Activated naive CD8-positive, alpha-beta T cell treated with anti-CD3 and anti-CD28 coated beads for 36 hours (primary cell): ENCODE measurements around the gene TMEM19. TPM values are rescaled to one million over a fixed set of nuclear protein-coding genes. Genes with fewer than 3 reads are reported as not detected.

Experiments
- DNase-seq: peaks from one replicate; pipeline ENCODE4 v3.0.0; 2021
- H3K27ac Mint-ChIP-seq: one replicate; pipeline ENCODE4 v1.8.0; 2022; ENCODE audit warnings: mild to moderate bottlenecking, moderate library complexity, mixed read lengths
- H3K27me3 Mint-ChIP-seq: one replicate; pipeline ENCODE4 v1.8.0; 2022; ENCODE audit warnings: mild to moderate bottlenecking, mixed read lengths
- H3K36me3 Mint-ChIP-seq: one replicate; pipeline ENCODE4 v1.8.0; 2021; ENCODE audit warnings: mild to moderate bottlenecking, mixed read lengths
- H3K4me1 Mint-ChIP-seq: one replicate; pipeline ENCODE4 v1.8.0; 2021; ENCODE audit warnings: mixed read lengths
- H3K4me3 Mint-ChIP-seq: one replicate; pipeline ENCODE4 v1.8.0; 2022; ENCODE audit warnings: mild to moderate bottlenecking, moderate library complexity, mixed read lengths
- H3K9me3 Mint-ChIP-seq: one replicate; pipeline ENCODE4 v1.8.0; 2022; ENCODE audit warnings: mixed read lengths
- total RNA-seq, 2 experiments: library from RNA; stranded (reverse); gene quantifications; one replicate each; pipeline ENCODE4 v1.2.3, GENCODE V29; 2021

Gene TMEM19
- total RNA-seq, 2 experiments from 2014 or later, result 16.2 to 21.6 TPM

DNA sequence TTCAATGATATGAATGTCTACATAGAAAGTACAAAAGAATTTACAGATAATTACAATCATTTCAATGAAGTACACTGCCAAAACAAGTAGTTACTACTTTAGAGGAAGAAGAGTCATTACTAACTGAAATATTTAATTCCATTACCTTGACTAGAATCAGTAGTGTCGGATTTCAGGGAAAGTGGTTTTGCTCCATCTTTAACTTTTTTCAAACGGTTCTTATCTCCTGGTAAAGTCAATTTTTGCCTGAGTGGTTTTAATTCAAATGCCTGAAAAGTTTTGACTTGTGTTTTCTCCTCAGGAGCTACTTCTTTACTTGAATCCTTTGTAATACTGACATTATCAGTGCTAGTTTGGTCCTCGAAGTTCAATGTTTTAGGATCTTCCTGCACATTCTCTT, 29.1 kb upstream of the TMEM19 start:
- H3K4me1 Mint-ChIP-seq, result peaks cover 42% of the 10 kb centered on the region
- no peaks in the 10 kb centered on the region for H3K27me3 Mint-ChIP-seq
- H3K9me3 Mint-ChIP-seq, result no peaks in the 10 kb centered on the region
- no peak for DNase-seq
- H3K4me3 Mint-ChIP-seq, result no peak overlapping the region
- no peak overlapping the region for H3K27ac Mint-ChIP-seq
- H3K36me3 Mint-ChIP-seq, result peaks cover 20% of the 10 kb centered on the region

DNA sequence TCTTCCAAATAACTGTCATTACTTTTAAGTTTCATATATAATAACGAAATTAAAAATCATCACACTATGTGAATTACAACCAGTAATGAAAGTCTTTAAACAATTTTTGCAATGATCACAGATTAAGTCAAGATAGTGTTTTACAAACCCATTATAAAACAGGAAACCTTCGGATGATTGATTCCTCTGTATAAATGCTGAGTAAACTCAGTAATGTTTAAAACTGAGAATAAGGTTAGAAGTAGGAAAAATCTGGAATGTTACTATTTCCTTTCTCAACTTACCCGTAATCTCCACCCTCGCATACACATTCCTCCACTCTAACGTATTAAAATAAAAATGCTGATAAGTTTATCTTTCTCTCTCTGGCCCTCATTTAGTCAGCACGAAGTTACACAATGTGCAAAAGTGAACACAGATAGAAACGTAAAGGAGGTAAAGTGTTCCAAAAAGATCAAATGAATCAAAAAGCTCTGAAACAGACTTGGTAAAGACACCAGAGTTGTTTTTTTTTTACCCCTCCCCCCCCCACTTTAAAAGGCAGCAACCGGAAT, 23.8 kb upstream of the TMEM19 start:
- H3K36me3 Mint-ChIP-seq, result peaks cover 43% of the 10 kb centered on the region
- DNase-seq, result no peak
- peaks cover 35% of the 10 kb centered on the region for H3K4me1 Mint-ChIP-seq
- no peaks in the 10 kb centered on the region for H3K27me3 Mint-ChIP-seq
- H3K4me3 Mint-ChIP-seq, result peak overlapping the region; percentile 97
- peaks cover 2% of the 10 kb centered on the region for H3K9me3 Mint-ChIP-seq
- peak overlapping the region; percentile 99 for H3K27ac Mint-ChIP-seq

GRCh38 chr12:71662849-71663560, 22.9 kb upstream of the TMEM19 start:
- Mint-ChIP-seq H3K4me1 (peaks cover 36% of the 10 kb centered on the region), H3K4me3 (peak overlapping the region; percentile 97), H3K27ac (peak overlapping the region; percentile 99), H3K9me3 (peaks cover 4% of the 10 kb centered on the region), H3K36me3 (peaks cover 47% of the 10 kb centered on the region), H3K27me3 (no peaks in the 10 kb centered on the region)
- peak; percentile 79 for DNase-seq

GRCh38 chr12:71663561-71664410, 22.1 kb upstream of the TMEM19 start, which contains the start of the genes THAP2 and ZFC3H1:
Gene THAP2 (plus strand): TSS chr12:71664301. CDS start chr12:71664510, 209 bp downstream.
Gene ZFC3H1 (minus strand): TSS chr12:71663848. CDS start chr12:71663610, 238 bp downstream.
- DNase-seq, result peak; percentile 89
- peak within 1 kb of the TSS; percentile 99 for H3K27ac Mint-ChIP-seq
- H3K27me3 Mint-ChIP-seq, result no peaks in the 10 kb centered on the region
- H3K4me1 Mint-ChIP-seq, result peaks cover 36% of the 10 kb centered on the region
- H3K36me3 Mint-ChIP-seq, result peaks cover 46% of the 10 kb centered on the region
- H3K9me3 Mint-ChIP-seq, result peaks cover 5% of the 10 kb centered on the region
- H3K4me3 Mint-ChIP-seq, result peak within 1 kb of the TSS; percentile 97

GRCh38 chr12:71664411-71665089, 21.3 kb upstream of the TMEM19 start:
- Mint-ChIP-seq H3K36me3 (peaks cover 39% of the 10 kb centered on the region), H3K9me3 (peaks cover 5% of the 10 kb centered on the region), H3K27ac (peak overlapping the region; percentile 99), H3K4me3 (peak overlapping the region; percentile 97), H3K4me1 (peaks cover 29% of the 10 kb centered on the region), H3K27me3 (no peaks in the 10 kb centered on the region)
- no peak for DNase-seq

DNA sequence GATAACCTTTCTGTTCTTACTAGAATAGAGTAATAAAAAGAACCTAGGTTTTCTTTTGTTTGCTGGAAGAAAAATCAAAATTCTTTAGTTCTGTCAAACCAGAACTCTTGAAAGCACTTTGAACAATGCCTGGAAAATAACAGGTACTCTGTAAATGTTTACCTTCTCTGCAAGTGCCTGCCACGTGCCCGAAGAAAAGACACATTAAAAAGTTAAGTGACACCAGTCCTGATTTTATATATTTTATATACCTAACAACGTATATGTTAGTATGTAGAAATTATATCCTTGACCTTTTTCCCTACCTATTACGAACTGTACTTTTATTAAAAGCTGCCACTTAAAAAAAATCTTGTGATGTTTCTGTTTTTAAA, 20.8 kb upstream of the TMEM19 start:
- Mint-ChIP-seq H3K4me3 (peak overlapping the region; percentile 97), H3K36me3 (peaks cover 37% of the 10 kb centered on the region), H3K4me1 (peaks cover 26% of the 10 kb centered on the region), H3K9me3 (peaks cover 5% of the 10 kb centered on the region), H3K27ac (peak overlapping the region; percentile 99), H3K27me3 (no peaks in the 10 kb centered on the region)
- DNase-seq, result no peak

DNA sequence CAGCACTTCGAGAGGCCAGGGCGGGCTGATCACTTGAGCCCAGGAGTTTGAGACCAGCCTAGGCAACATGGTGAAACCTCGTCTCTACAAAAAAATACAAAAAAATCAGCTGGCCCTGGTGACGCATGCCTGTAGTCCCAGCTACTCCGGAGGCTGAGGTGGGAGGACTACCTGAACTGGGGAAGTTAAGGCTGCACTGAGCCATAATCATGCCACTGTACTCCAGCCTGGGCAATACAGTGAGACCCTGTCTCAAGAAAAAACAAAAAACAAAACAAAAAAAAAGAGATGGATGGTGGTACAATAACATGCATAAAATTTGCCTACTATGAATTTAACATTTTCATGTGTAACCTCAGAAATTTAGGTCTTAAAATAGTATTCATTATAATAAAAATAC, 19.6 kb upstream of the TMEM19 start:
- no peak for DNase-seq
- Mint-ChIP-seq H3K9me3 (peaks cover 5% of the 10 kb centered on the region), H3K36me3 (peaks cover 37% of the 10 kb centered on the region), H3K4me1 (peaks cover 26% of the 10 kb centered on the region), H3K27ac (peak overlapping the region; percentile 99), H3K27me3 (no peaks in the 10 kb centered on the region), H3K4me3 (peak overlapping the region; percentile 23)

DNA sequence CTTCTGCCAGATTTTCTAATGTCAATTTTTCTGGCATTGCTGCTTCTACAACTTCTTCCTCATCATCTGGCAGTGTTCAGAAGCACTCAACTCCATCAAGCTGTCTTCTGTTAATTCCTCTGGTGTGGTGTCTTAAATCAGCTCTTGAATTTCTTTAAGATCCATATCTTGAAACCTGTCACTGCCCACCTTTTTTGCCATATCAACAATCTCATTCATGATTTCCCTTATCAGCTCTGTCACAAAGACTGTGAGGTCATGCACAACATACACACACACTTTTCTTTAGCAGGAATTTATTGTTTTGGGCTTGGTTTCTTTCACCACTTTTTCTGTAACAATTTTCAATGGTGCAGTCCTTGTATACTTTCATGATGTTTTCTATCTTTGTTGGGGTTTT, 14.6 kb upstream of the TMEM19 start:
- H3K4me1 Mint-ChIP-seq, result peaks cover 21% of the 10 kb centered on the region
- H3K27me3 Mint-ChIP-seq, result no peaks in the 10 kb centered on the region
- no peak for DNase-seq
- H3K36me3 Mint-ChIP-seq, result peaks cover 14% of the 10 kb centered on the region
- no peak overlapping the region for H3K27ac Mint-ChIP-seq
- peaks cover 5% of the 10 kb centered on the region for H3K9me3 Mint-ChIP-seq
- H3K4me3 Mint-ChIP-seq, result no peak overlapping the region

DNA sequence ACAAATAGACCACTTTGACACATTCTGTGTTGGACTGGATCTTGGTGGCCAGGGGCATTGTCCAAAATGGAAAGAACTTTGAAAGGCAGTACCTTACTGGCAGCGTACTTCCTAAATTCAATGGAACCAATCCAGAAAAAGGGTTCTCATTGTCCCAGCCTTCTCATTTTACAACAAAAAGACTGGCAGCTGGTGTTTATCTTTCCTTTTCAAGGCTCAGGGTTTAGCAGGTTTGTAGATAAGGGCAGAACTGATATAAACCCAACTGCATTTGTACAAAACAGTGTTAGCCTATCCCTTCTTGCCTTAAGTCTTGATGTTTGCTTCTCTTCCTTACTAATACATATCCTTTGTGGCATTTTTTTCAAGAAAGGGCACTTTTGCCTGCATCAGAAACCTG, 14.1 kb upstream of the TMEM19 start:
- H3K36me3 Mint-ChIP-seq, result peaks cover 13% of the 10 kb centered on the region
- no peak overlapping the region for H3K27ac Mint-ChIP-seq
- no peak overlapping the region for H3K4me3 Mint-ChIP-seq
- H3K9me3 Mint-ChIP-seq, result peaks cover 5% of the 10 kb centered on the region
- H3K27me3 Mint-ChIP-seq, result no peaks in the 10 kb centered on the region
- DNase-seq, result no peak
- peaks cover 21% of the 10 kb centered on the region for H3K4me1 Mint-ChIP-seq

GRCh38 chr12:71682466-71682865, 3.4 kb upstream of the TMEM19 start:
- Mint-ChIP-seq H3K4me1 (peaks cover 1% of the 10 kb centered on the region), H3K27me3 (no peaks in the 10 kb centered on the region), H3K27ac (no peak overlapping the region), H3K4me3 (no peak overlapping the region), H3K36me3 (no peaks in the 10 kb centered on the region), H3K9me3 (no peaks in the 10 kb centered on the region)
- no peak for DNase-seq

GRCh38 chr12:71683633-71684032, 2.2 kb upstream of the TMEM19 start:
- no peak for DNase-seq
- Mint-ChIP-seq H3K4me3 (no peak overlapping the region), H3K27ac (no peak overlapping the region), H3K27me3 (no peaks in the 10 kb centered on the region), H3K4me1 (peaks cover 12% of the 10 kb centered on the region), H3K36me3 (no peaks in the 10 kb centered on the region), H3K9me3 (no peaks in the 10 kb centered on the region)

DNA sequence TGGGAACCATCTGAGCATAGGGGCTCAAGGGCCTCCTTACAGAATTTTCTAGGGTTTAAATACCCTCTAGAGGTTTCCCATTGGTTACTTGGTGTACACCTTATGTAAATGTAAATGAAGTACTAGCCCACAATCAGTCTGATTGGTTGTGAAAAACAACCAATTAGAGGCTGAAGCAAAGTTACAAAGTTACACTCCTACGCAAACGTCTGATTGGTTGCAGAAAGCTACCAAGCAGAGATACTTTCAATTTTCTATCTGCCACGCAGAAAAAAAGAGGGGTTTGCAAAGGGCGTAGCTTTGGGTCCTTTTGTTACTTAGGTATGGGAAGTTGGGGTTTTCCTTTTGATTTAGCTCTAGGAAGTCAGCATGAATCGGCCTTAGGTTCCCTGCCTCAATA, 1.8 kb upstream of the TMEM19 start:
- DNase-seq, result no peak
- no peaks in the 10 kb centered on the region for H3K9me3 Mint-ChIP-seq
- peaks cover 16% of the 10 kb centered on the region for H3K4me1 Mint-ChIP-seq
- peak overlapping the region; percentile 42 for H3K4me3 Mint-ChIP-seq
- no peaks in the 10 kb centered on the region for H3K36me3 Mint-ChIP-seq
- H3K27me3 Mint-ChIP-seq, result no peaks in the 10 kb centered on the region
- no peak overlapping the region for H3K27ac Mint-ChIP-seq

DNA sequence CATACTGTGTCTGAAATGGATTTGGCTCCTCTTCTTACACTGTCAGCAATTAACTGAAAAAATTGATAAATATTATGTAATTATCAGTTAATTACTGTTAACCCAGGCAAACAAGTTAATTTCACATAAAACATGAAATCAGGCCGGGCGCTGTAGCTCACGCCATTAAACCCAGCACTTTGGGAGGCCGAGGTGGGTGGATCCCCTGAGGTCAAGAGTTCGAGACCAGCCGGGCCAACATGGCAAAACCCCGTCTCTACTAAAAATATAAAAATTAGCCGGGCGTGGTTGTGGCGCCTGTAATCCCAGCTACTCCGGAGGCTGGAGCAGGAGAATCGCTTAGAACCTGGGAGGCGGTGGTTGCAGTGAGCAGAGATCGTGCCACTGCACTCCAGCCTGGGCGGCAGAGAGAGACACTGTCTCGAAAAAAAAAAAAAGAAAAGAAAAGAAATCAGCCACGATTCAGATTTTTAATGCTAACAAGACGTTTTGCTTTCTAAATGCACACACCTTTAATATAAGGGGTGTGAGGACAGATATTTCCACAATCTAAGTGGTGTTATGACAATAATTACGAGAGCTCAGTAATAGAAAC, 473 bp upstream of the TMEM19 start:
- no peak for DNase-seq
- Mint-ChIP-seq H3K27ac (peak overlapping the region; percentile 88), H3K4me3 (peak overlapping the region; percentile 87), H3K4me1 (peaks cover 23% of the 10 kb centered on the region), H3K27me3 (no peaks in the 10 kb centered on the region), H3K9me3 (no peaks in the 10 kb centered on the region), H3K36me3 (no peaks in the 10 kb centered on the region)

DNA sequence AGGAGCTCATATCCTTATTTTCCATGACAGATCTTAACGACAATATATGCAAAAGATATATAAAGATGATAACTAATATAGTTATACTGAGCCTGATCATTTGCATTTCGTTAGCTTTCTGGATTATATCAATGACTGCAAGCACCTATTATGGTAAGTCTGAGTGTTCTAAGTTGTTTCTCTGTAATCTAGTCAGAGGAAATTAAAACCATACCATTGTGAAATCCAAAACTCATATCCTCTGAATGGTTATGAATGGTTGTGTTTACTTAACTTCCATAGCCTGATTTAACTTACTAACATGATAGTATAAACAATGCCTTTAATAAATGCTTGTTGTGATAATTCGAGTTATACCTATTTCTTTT, 760 bp downstream of the TMEM19 start:
- H3K36me3 Mint-ChIP-seq, result no peaks in the 10 kb centered on the region
- H3K9me3 Mint-ChIP-seq, result no peaks in the 10 kb centered on the region
- no peak for DNase-seq
- H3K27me3 Mint-ChIP-seq, result no peaks in the 10 kb centered on the region
- peak overlapping the region; percentile 88 for H3K27ac Mint-ChIP-seq
- H3K4me3 Mint-ChIP-seq, result peak overlapping the region; percentile 87
- H3K4me1 Mint-ChIP-seq, result peaks cover 23% of the 10 kb centered on the region
